Activated naive CD8-positive, alpha-beta T cell (primary cell): Measurements from ENCODE around the gene SMIM30.
"Not testable (repeated sequence)": the region's sequence is repeated elsewhere in the genome, so short reads cannot be mapped to it uniquely, and the experiment has no call there.

Experiments
- H3K27ac Mint-ChIP-seq: one replicate; pipeline ENCODE4 v1.8.0; 2021; ENCODE audit warnings: mixed read lengths
- H3K27me3 Mint-ChIP-seq: one replicate; pipeline ENCODE4 v1.8.0; 2021; ENCODE audit warnings: mixed read lengths
- H3K36me3 Mint-ChIP-seq: one replicate; pipeline ENCODE4 v1.8.0; 2021; ENCODE audit warnings: mixed read lengths
- H3K4me1 Mint-ChIP-seq: one replicate; pipeline ENCODE4 v1.8.0; 2021; ENCODE audit warnings: low read depth, mixed read lengths
- H3K4me3 Mint-ChIP-seq: one replicate; pipeline ENCODE4 v1.8.0; 2021; ENCODE audit warnings: mild to moderate bottlenecking, mixed read lengths
- H3K9me3 Mint-ChIP-seq: one replicate; pipeline ENCODE4 v1.8.0; 2021; ENCODE audit warnings: low read depth, mixed read lengths

SMIM30 gene

GRCh38 chr7:113128031-113128430 lies 9.7 kb upstream of the SMIM30 start:
- Mint-ChIP-seq H3K4me3 (no peak overlapping the region), H3K36me3 (no peaks in the 10 kb centered on the region), H3K27ac (no peak overlapping the region), H3K9me3 (no peaks in the 10 kb centered on the region), H3K27me3 (peaks cover 6% of the 10 kb centered on the region), H3K4me1 (no peaks in the 10 kb centered on the region)

- Mint-ChIP-seq H3K9me3 (no peaks in the 10 kb centered on the region), H3K27me3 (peaks cover 3% of the 10 kb centered on the region), H3K4me1 (no peaks in the 10 kb centered on the region), H3K4me3 (no peak overlapping the region), H3K36me3 (no peaks in the 10 kb centered on the region), H3K27ac (no peak overlapping the region)
Observed at GRCh38 chr7:113125728-113126127, 7.4 kb upstream of the SMIM30 start.

- H3K27ac Mint-ChIP-seq, result no peak overlapping the region
- no peak overlapping the region for H3K4me3 Mint-ChIP-seq
- no peaks in the 10 kb centered on the region for H3K9me3 Mint-ChIP-seq
- H3K4me1 Mint-ChIP-seq, result peaks cover 12% of the 10 kb centered on the region
- peaks cover under 1% of the 10 kb centered on the region for H3K36me3 Mint-ChIP-seq
- peaks cover 3% of the 10 kb centered on the region for H3K27me3 Mint-ChIP-seq
Observed at GRCh38 chr7:113122744-113123143, 4.4 kb upstream of the SMIM30 start.

- no peak overlapping the region for H3K4me3 Mint-ChIP-seq
- H3K4me1 Mint-ChIP-seq, result peaks cover 15% of the 10 kb centered on the region
- H3K9me3 Mint-ChIP-seq, result no peaks in the 10 kb centered on the region
- H3K36me3 Mint-ChIP-seq, result peaks cover 5% of the 10 kb centered on the region
- peaks cover 3% of the 10 kb centered on the region for H3K27me3 Mint-ChIP-seq
- no peak overlapping the region for H3K27ac Mint-ChIP-seq
Observed at GRCh38 chr7:113120647-113121046, 2.3 kb upstream of the SMIM30 start.

GRCh38 chr7:113119429-113119828 lies 1.1 kb upstream of the SMIM30 start:
- no peaks in the 10 kb centered on the region for H3K9me3 Mint-ChIP-seq
- peaks cover 15% of the 10 kb centered on the region for H3K4me1 Mint-ChIP-seq

GRCh38 chr7:113117374-113117774 lies 980 bp downstream of the SMIM30 start:
- peak overlapping the region; percentile 42 for H3K27ac Mint-ChIP-seq
- not testable (repeated sequence) for H3K27me3 Mint-ChIP-seq, H3K9me3 Mint-ChIP-seq
- peaks cover 15% of the 10 kb centered on the region for H3K4me1 Mint-ChIP-seq
- H3K4me3 Mint-ChIP-seq, result peak overlapping the region; percentile 96
- peaks cover 10% of the 10 kb centered on the region for H3K36me3 Mint-ChIP-seq

More at GRCh38 chr7:113119429-113119828, 1.1 kb upstream of the SMIM30 start:
- Mint-ChIP-seq H3K4me3 (peak overlapping the region; percentile 96), H3K27ac (no peak overlapping the region), H3K36me3 (peaks cover 8% of the 10 kb centered on the region), H3K27me3 (no peaks in the 10 kb centered on the region)

- no peak overlapping the region for H3K27ac Mint-ChIP-seq
- no peaks in the 10 kb centered on the region for H3K27me3 Mint-ChIP-seq
- no peak overlapping the region for H3K4me3 Mint-ChIP-seq
- H3K9me3 Mint-ChIP-seq, result no peaks in the 10 kb centered on the region
- peaks cover 7% of the 10 kb centered on the region for H3K4me1 Mint-ChIP-seq
- peaks cover 10% of the 10 kb centered on the region for H3K36me3 Mint-ChIP-seq
Observed at GRCh38 chr7:113113912-113114311, 4.4 kb downstream of the SMIM30 start.

- no peak overlapping the region for H3K27ac Mint-ChIP-seq
- no peak overlapping the region for H3K4me3 Mint-ChIP-seq
- H3K9me3 Mint-ChIP-seq, result no peaks in the 10 kb centered on the region
- H3K27me3 Mint-ChIP-seq, result peaks cover 2% of the 10 kb centered on the region
- no peaks in the 10 kb centered on the region for H3K4me1 Mint-ChIP-seq
- H3K36me3 Mint-ChIP-seq, result peaks cover 2% of the 10 kb centered on the region
Observed at GRCh38 chr7:113109718-113110117, 8.6 kb downstream of the SMIM30 start.

GRCh38 chr7:113100121-113100603 lies 18.2 kb downstream of the SMIM30 start:
- H3K9me3 Mint-ChIP-seq, result no peaks in the 10 kb centered on the region
- no peaks in the 10 kb centered on the region for H3K36me3 Mint-ChIP-seq

GRCh38 chr7:113099284-113099919 lies 19.0 kb downstream of the SMIM30 start:
- H3K9me3 Mint-ChIP-seq, result no peaks in the 10 kb centered on the region
- H3K4me1 Mint-ChIP-seq, result no peaks in the 10 kb centered on the region

More at GRCh38 chr7:113100121-113100603, 18.2 kb downstream of the SMIM30 start:
- no peak overlapping the region for H3K4me3 Mint-ChIP-seq
- no peaks in the 10 kb centered on the region for H3K4me1 Mint-ChIP-seq
- H3K27ac Mint-ChIP-seq, result no peak overlapping the region
- peaks cover under 1% of the 10 kb centered on the region for H3K27me3 Mint-ChIP-seq

GRCh38 chr7:113094517-113095249 lies 23.7 kb downstream of the SMIM30 start:
- Mint-ChIP-seq H3K27ac (no peak overlapping the region), H3K27me3 (peaks cover 14% of the 10 kb centered on the region), H3K36me3 (no peaks in the 10 kb centered on the region), H3K4me3 (no peak overlapping the region), H3K4me1 (no peaks in the 10 kb centered on the region), H3K9me3 (no peaks in the 10 kb centered on the region)

More at GRCh38 chr7:113099284-113099919, 19.0 kb downstream of the SMIM30 start:
- H3K27ac Mint-ChIP-seq, result no peak overlapping the region
- H3K36me3 Mint-ChIP-seq, result no peaks in the 10 kb centered on the region
- H3K4me3 Mint-ChIP-seq, result no peak overlapping the region
- peaks cover 3% of the 10 kb centered on the region for H3K27me3 Mint-ChIP-seq

GRCh38 chr7:113093561-113093960 lies 24.8 kb downstream of the SMIM30 start:
- H3K4me3 Mint-ChIP-seq, result no peak overlapping the region
- H3K27ac Mint-ChIP-seq, result no peak overlapping the region
- H3K36me3 Mint-ChIP-seq, result no peaks in the 10 kb centered on the region
- H3K9me3 Mint-ChIP-seq, result no peaks in the 10 kb centered on the region
- peaks cover 14% of the 10 kb centered on the region for H3K27me3 Mint-ChIP-seq
- H3K4me1 Mint-ChIP-seq, result no peaks in the 10 kb centered on the region

- no peaks in the 10 kb centered on the region for H3K4me1 Mint-ChIP-seq
- H3K27me3 Mint-ChIP-seq, result peaks cover 18% of the 10 kb centered on the region
- no peak overlapping the region for H3K4me3 Mint-ChIP-seq
- H3K36me3 Mint-ChIP-seq, result no peaks in the 10 kb centered on the region
- H3K9me3 Mint-ChIP-seq, result no peaks in the 10 kb centered on the region
- no peak overlapping the region for H3K27ac Mint-ChIP-seq
Observed at GRCh38 chr7:113092762-113093161, 25.6 kb downstream of the SMIM30 start.

- peak overlapping the region; percentile 2 for H3K4me3 Mint-ChIP-seq
- H3K27me3 Mint-ChIP-seq, result peaks cover 39% of the 10 kb centered on the region
- no peaks in the 10 kb centered on the region for H3K9me3 Mint-ChIP-seq
- H3K4me1 Mint-ChIP-seq, result peaks cover 10% of the 10 kb centered on the region
- no peak overlapping the region for H3K27ac Mint-ChIP-seq
- H3K36me3 Mint-ChIP-seq, result no peaks in the 10 kb centered on the region
Observed at GRCh38 chr7:113087071-113087998, 31.0 kb downstream of the SMIM30 start.
